Uterus (tissue), 4 donors: ENCODE measurements around the gene ADAMTS4. TPM values are rescaled to one million over a fixed set of nuclear protein-coding genes. Genes with fewer than 3 reads are reported as not detected.

Source experiments
- DNase-seq, 2 donors: peaks; one replicate each; pipeline ENCODE4 v3.0.0-alpha.2; 2019 to 2020
- H3K27ac ChIP-seq, 2 donors: fragments of 200-600 bp; sonication (generic); 1 replicate in 1 of 2; 2 replicates in 1 of 2; pipeline ENCODE4 v1.5.1; 2016 to 2018
- H3K27me3 ChIP-seq, 2 donors: fragments of 200-600 bp; sonication (generic); one replicate each; pipeline ENCODE4 v1.5.1; 2018 to 2019; ENCODE audit warnings: control low read depth in 1 of 2
- H3K36me3 ChIP-seq, 2 donors: fragments of 200-600 bp; sonication (generic); one replicate each; pipeline ENCODE4 v1.5.1; 2019; ENCODE audit warnings: control low read depth in 1 of 2
- H3K4me1 ChIP-seq, 2 donors: fragments of 200-600 bp; sonication (generic); one replicate each; pipeline ENCODE4 v1.5.1; 2018 to 2019; ENCODE audit warnings: control low read depth in 1 of 2
- H3K4me3 ChIP-seq, 2 donors: fragments of 200-600 bp; sonication (generic); 1 replicate in 1 of 2; 2 replicates in 1 of 2; pipeline ENCODE4 v1.5.1; 2018 to 2019; ENCODE audit warnings: mild to moderate bottlenecking in 1 of 2
- H3K9me3 ChIP-seq, 2 donors: fragments of 200-600 bp; sonication (generic); one replicate each; pipeline ENCODE4 v1.5.1; 2019; ENCODE audit warnings: control low read depth in 1 of 2
- POLR2A ChIP-seq, 2 donors: fragments of 450-650 bp; IDR thresholded peaks; one replicate each; pipeline ENCODE4 v1.6.1; 2016; ENCODE audit warnings: antibody characterized with exemption in 2 of 2, mild to moderate bottlenecking in 1 of 2, moderate library complexity in 1 of 2
- intact Hi-C: fragments of 100-400 bp; cut with DNase I; formaldehyde crosslinking; loops from one replicate; pipeline ENCODE4 v1.15.1; 2023; ENCODE audit warnings: low total_unique reads
- total RNA-seq, 4 donors: library from RNA; depleted of rRNA in 3 of 4; stranded (reverse); fragments of >200 nt in 3 of 4; gene quantifications; one replicate each; pipeline versions ENCODE4 v1.1.0 to v1.2.4, GENCODE V29; 2014 to 2023
- TF ChIP-seq, protein P1 (sequence below), 4 experiments: fragments of 200-600 bp in 2 of 4; fragments of 450-650 bp in 2 of 4; sonication (generic) in 2 of 4; IDR thresholded peaks; one replicate each; pipeline ENCODE4 v1.5.1; 2016 to 2019; ENCODE audit warnings: antibody characterized with exemption in 4 of 4, mild to moderate bottlenecking in 2 of 4, moderate library complexity in 1 of 4
- donor health status: DM: yes; HTN: yes; CAD: no.

The ADAMTS4 gene
- total RNA-seq, 4 donors from 2014 or later = 1.3 to 41.5 (median 10.9) TPM

DNA sequence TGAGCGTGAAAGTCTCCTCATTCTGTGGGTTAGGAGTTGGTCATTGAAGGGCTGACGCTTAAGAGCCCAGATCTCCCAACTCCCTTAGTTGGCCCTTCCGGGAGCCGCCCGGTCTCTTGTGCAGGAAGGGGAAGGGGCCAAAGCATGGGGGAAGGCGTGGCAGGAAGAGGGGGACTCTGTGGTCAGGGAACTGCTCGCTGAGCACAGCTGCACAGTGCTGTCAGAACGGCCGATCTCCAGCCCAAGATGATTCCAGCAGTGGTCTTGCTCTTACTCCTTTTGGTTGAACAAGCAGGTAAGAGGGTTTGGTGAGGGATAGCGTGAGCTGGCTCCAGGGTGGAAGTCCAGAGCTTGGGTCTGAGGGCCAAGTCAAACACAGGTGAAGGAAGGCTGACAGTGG is 16.2 kb upstream of the ADAMTS4 start, which contains the start of gene FCER1G:
FCER1G (plus strand) TSS at position 220 of the 400 bp plus-strand sequence; CDS start at position 247, 27 bp downstream.
- Histone ChIP-seq H3K4me3 (no peak within 1 kb of the TSS), H3K4me1 (no peaks in the 10 kb centered on the region), H3K36me3 (no peaks in the 10 kb centered on the region), H3K9me3 (no peaks in the 10 kb centered on the region), H3K27me3 (no peaks in the 10 kb centered on the region), H3K27ac (no peak within 1 kb of the TSS)
- no peak for DNase-seq
- TF ChIP-seq, protein P1, sequence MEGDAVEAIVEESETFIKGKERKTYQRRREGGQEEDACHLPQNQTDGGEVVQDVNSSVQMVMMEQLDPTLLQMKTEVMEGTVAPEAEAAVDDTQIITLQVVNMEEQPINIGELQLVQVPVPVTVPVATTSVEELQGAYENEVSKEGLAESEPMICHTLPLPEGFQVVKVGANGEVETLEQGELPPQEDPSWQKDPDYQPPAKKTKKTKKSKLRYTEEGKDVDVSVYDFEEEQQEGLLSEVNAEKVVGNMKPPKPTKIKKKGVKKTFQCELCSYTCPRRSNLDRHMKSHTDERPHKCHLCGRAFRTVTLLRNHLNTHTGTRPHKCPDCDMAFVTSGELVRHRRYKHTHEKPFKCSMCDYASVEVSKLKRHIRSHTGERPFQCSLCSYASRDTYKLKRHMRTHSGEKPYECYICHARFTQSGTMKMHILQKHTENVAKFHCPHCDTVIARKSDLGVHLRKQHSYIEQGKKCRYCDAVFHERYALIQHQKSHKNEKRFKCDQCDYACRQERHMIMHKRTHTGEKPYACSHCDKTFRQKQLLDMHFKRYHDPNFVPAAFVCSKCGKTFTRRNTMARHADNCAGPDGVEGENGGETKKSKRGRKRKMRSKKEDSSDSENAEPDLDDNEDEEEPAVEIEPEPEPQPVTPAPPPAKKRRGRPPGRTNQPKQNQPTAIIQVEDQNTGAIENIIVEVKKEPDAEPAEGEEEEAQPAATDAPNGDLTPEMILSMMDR (IDR thresholded peaks at IDR 0.05) = no peak
- intact Hi-C loops = loop anchor here (10.0 kb wide), 1 partner anchor 1010 kb away; the partner anchor contains the start of gene PEA15

DNA sequence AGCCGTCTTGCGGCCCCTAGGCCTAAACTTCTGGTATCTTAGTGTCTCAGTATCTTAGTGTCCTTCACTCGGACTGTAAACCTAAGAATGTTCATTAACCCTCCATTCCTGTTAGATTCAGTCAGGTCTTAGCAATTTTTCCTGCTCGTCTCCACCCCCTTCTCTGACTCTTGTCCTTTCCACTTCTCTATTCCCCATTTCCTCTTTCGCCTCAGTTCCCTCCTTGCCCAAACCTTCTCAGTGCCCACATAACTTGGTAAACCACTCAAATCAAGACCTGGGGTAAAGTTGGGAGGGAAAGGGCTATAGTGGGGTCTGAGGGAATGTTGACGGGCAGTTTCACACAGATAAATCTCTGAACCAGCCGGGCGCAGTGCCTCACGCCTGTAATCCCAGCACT is 15.5 kb upstream of the ADAMTS4 start:
- H3K36me3 ChIP-seq = no peaks in the 10 kb centered on the region

DNA sequence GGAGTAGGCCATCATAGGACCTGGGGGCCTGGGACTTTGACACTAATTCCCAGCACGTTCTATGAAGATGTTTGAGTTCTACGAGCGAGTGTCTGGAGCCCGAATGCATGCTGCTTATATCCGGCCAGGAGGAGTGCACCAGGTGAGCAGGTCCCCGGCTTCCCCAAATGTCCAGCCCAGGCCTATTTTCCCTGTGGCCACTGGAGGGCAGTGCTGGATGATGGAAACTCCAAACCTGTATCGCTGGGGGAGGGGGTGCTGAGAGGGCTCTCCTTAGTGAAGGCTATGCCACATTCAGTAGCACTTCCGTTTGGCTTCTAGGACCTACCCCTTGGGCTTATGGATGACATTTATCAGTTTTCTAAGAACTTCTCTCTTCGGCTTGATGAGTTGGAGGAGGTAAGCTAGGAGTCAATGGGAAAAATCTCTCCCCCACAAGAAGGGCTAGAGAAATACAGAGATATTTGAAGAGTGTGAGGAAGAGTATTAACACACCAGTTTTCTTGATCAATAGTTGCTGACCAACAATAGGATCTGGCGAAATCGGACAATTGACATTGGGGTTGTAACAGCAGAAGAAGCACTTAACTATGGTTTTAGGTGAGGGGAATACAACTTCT is 11.0 kb upstream of the ADAMTS4 start:
- DNase-seq = peak; percentile 71 to 78
- Histone ChIP-seq H3K36me3 (no peaks in the 10 kb centered on the region), H3K4me1 (peaks cover 4 to 9% of the 10 kb centered on the region in 2 donors), H3K27me3 (no peaks in the 10 kb centered on the region), H3K27ac (no peak overlapping the region), H3K4me3 (no peak overlapping the region), H3K9me3 (no peaks in the 10 kb centered on the region)
- TF ChIP-seq, protein P1 (IDR thresholded peaks at IDR 0.05) = peak; percentile 82 to 87 (median 82)
- no peak for TF ChIP-seq POLR2A (IDR thresholded peaks at IDR 0.05)
- intact Hi-C loops = loop anchor here (10.0 kb wide), 1 partner anchor 1005 kb away; the partner anchor contains the start of gene PEA15

More for the DNA sequence above, 15.5 kb upstream of the ADAMTS4 start:
- Histone ChIP-seq H3K27me3 (no peaks in the 10 kb centered on the region), H3K9me3 (no peaks in the 10 kb centered on the region), H3K27ac (no peak overlapping the region), H3K4me1 (no peaks in the 10 kb centered on the region), H3K4me3 (no peak overlapping the region)
- TF ChIP-seq, protein P1 (IDR thresholded peaks at IDR 0.05) = no peak
- TF ChIP-seq POLR2A (IDR thresholded peaks at IDR 0.05) = no peak
- intact Hi-C loops = loop anchor here (10.0 kb wide), 1 partner anchor 1010 kb away; the partner anchor contains the start of gene PEA15
- no peak for DNase-seq

DNA sequence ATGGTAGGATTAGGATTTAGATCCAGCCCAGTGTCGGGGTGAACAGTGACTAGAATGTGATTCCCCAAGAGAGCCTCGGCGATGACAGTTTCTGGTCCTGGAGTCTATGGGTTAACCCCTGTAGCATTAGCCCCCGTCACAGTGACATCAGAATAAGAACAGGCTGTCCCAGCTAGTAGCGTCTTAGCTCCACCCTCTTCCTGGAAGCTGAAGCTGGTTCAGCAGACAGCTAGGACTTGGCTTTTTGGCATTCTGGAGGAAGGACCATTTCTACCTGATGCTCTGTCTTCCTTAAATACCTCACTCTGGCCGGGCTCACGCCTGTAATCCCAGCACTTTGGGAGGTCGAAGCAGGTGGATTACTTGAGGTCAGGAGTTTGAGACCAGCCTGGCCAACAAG is 8.3 kb upstream of the ADAMTS4 start:
- Histone ChIP-seq H3K4me3 (no peak overlapping the region), H3K36me3 (no peaks in the 10 kb centered on the region), H3K9me3 (no peaks in the 10 kb centered on the region), H3K4me1 (peaks cover 9 to 12% of the 10 kb centered on the region in 2 donors), H3K27me3 (no peaks in the 10 kb centered on the region), H3K27ac (peak overlapping the region; percentile 77 to 99)
- DNase-seq = peak; percentile 60 to 77
- TF ChIP-seq POLR2A (IDR thresholded peaks at IDR 0.05) = peak in 1 of 2 donors; percentile 34
- TF ChIP-seq, protein P1 (IDR thresholded peaks at IDR 0.05) = no peak
- intact Hi-C loops = no loop called here

DNA sequence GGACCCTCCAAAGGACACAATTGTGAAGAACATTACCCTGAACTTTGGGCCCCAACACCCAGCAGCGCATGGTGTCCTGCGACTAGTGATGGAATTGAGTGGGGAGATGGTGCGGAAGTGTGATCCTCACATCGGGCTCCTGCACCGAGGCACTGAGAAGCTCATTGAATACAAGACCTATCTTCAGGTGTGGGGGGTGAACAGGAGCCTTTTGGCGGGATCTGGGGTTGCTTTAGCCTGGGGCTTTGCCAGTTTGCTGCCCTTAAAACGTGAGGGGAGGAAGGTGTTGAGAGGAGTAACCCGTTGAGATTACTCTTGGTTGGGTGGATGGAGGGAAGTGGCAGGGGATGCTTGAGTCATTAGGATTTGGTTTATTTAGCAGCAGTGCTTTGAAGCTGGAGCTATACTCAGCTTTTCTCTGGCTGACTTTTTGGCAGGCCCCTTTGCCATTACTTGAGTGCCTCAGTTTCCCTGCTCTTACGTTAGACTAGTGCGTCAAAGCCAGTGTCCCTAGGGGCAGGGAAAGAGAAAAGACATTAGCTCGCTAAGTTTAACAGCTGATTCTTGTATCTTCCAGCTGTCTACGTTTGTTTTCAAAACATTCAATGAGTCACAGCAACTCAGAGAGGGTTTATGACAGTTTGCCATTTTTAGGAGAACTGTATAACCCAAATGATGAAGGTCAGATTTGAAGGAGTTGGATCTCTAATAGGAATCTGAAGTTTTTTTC is 7.7 kb upstream of the ADAMTS4 start:
- Histone ChIP-seq H3K27ac (peak overlapping the region; percentile 77 to 99), H3K27me3 (no peaks in the 10 kb centered on the region), H3K4me3 (no peak overlapping the region), H3K36me3 (no peaks in the 10 kb centered on the region), H3K9me3 (no peaks in the 10 kb centered on the region), H3K4me1 (peaks cover 9 to 12% of the 10 kb centered on the region in 2 donors)
- intact Hi-C loops = no loop called here
- peak in 1 of 2 donors; percentile 44 for DNase-seq
- TF ChIP-seq POLR2A (IDR thresholded peaks at IDR 0.05) = no peak
- TF ChIP-seq, protein P1 (IDR thresholded peaks at IDR 0.05) = no peak
